CD4-positive, alpha-beta T cell treated with Interleukin-6 for 4 hours (primary cell): Measurements from ENCODE around the gene EBF3.

ENCODE experiments used
- DNase-seq: peaks from one replicate; pipeline ENCODE4 v3.0.0-alpha.2; 2020; ENCODE audit warnings: mixed read lengths

The EBF3 gene

GRCh38 chr10:129971381-129972144 is 7.5 kb upstream of the EBF3 start:
- peak; percentile 33 for DNase-seq

GRCh38 chr10:129970465-129971364 is 6.6 kb upstream of the EBF3 start:
- DNase-seq: no peak

- DNase-seq: no peak
These were observed 5.9 kb upstream of the EBF3 start for GRCh38 chr10:129969911-129970464.

GRCh38 chr10:129969184-129969910 is 5.3 kb upstream of the EBF3 start:
- no peak for DNase-seq

- DNase-seq: no peak
These were observed 4.7 kb upstream of the EBF3 start for GRCh38 chr10:129968853-129969183.

GRCh38 chr10:129968020-129968852 is 4.2 kb upstream of the EBF3 start:
- DNase-seq: no peak

- DNase-seq: no peak
These were observed 3.5 kb upstream of the EBF3 start for GRCh38 chr10:129967579-129968019.

GRCh38 chr10:129966889-129967578 is 3.0 kb upstream of the EBF3 start:
- no peak for DNase-seq

GRCh38 chr10:129966370-129966888 is 2.4 kb upstream of the EBF3 start:
- DNase-seq: no peak

GRCh38 chr10:129965959-129966358 is 1.9 kb upstream of the EBF3 start:
- DNase-seq: no peak

GRCh38 chr10:129965425-129965808 is 1.3 kb upstream of the EBF3 start:
- no peak for DNase-seq

GRCh38 chr10:129964611-129965424 is 744 bp upstream of the EBF3 start:
- no peak for DNase-seq

GRCh38 chr10:129962872-129963640 is 1.0 kb downstream of the EBF3 start:
- no peak for DNase-seq

GRCh38 chr10:129962031-129962871 is 1.8 kb downstream of the EBF3 start:
- DNase-seq: no peak

- DNase-seq: no peak
These were observed 2.8 kb downstream of the EBF3 start for GRCh38 chr10:129961157-129961701.

GRCh38 chr10:129960481-129961156 is 3.5 kb downstream of the EBF3 start:
- no peak for DNase-seq
